Right lobe of liver (tissue), 6 donors: Measurements from ENCODE around the gene CERS5. TPM values are rescaled to one million over a fixed set of nuclear protein-coding genes. Genes with fewer than 3 reads are reported as not detected.

Source experiments
- ATAC-seq, 4 donors: fragments of 200-7000 bp; cut with Tn5 transposase; one replicate each; pipeline ENCODE4 v1.9.1; 2020; ENCODE audit warnings: mild to moderate bottlenecking in 4 of 4, moderate library complexity in 4 of 4
- DNase-seq, 3 donors: peaks; one replicate each; pipeline ENCODE4 v3.0.0-alpha.2; 2020
- H3K27ac ChIP-seq, 3 donors: fragments of 200-600 bp; one replicate each; pipeline ENCODE4 v1.8.0; 2022
- H3K27me3 ChIP-seq, 2 donors: fragments of 200-600 bp; one replicate each; pipeline ENCODE4 v1.8.0; 2022
- H3K36me3 ChIP-seq, 4 donors: fragments of 200-600 bp; sonication (generic) in 1 of 4; one replicate each; pipeline versions ENCODE4 v1.5.1 to v1.8.0; 2017 to 2022; ENCODE audit warnings: control low read depth in 1 of 4
- H3K4me1 ChIP-seq, 4 donors: fragments of 200-600 bp; sonication (generic) in 1 of 4; one replicate each; pipeline versions ENCODE4 v1.5.1 to v1.8.0; 2017 to 2022; ENCODE audit warnings: control low read depth in 1 of 4
- H3K4me3 ChIP-seq, 3 donors: fragments of 200-600 bp; one replicate each; pipeline ENCODE4 v1.8.0; 2022
- H3K9me3 ChIP-seq, 4 donors: fragments of 200-600 bp; sonication (generic) in 1 of 4; one replicate each; pipeline versions ENCODE4 v1.5.1 to v1.8.0; 2017 to 2022; ENCODE audit warnings: control low read depth in 1 of 4
- POLR2A ChIP-seq: fragments of 450-650 bp; IDR thresholded peaks from one replicate; pipeline ENCODE4 v1.6.1; 2017; ENCODE audit warnings: antibody characterized with exemption, mild to moderate bottlenecking
- WGBS: methylation state at CpG from one replicate; pipeline ENCODE4 v1.1.6; 2018; ENCODE audit warnings: low coverage, low lambda C conversion rate; ENCODE audit not compliant: insufficient coverage; ENCODE audit errors: missing lambda C conversion rate; 5-methylcytosine and 5-hydroxymethylcytosine counted together
- intact Hi-C, 2 donors: fragments of 100-400 bp; cut with DNase I; formaldehyde crosslinking; loops; one replicate each; pipeline versions ENCODE4 v1.11.2 to v1.14.1; 2022
- total RNA-seq, 6 experiments: library from RNA; depleted of rRNA in 2 of 6; stranded (reverse); fragments of >200 nt in 2 of 6; fragmentation: NEBNext Ultra II Directional in 3 of 6; extraction: Animal tissue kit (Norgen Biotek cat#: 25700) in 3 of 6; gene quantifications; one replicate each; pipeline versions ENCODE4 v1.1.0 to v1.2.4, GENCODE V29; 2016 to 2023
- TF ChIP-seq, protein P1 (sequence below), 4 donors: fragments of 200-600 bp in 3 of 4; fragments of 450-650 bp in 1 of 4; IDR thresholded peaks; one replicate each; pipeline versions ENCODE4 v1.5.1 to v1.8.0; 2016 to 2022; ENCODE audit warnings: antibody characterized with exemption in 4 of 4, mild to moderate bottlenecking in 2 of 4
- donor health status: DM: no; HTN: yes; CAD: no.
- donor health status: DM: no; HTN: no; CAD: no.
- donor health status: DM: no; HTN: no; CAD: no.
- donor health status: DM: no; HTN: yes; CAD: no.
- donor health status: DM: no; HTN: yes; CAD: no.

Gene CERS5
- total RNA-seq, 6 experiments from 2014 or later = 5.0 to 12.0 (median 8.0) TPM

DNA sequence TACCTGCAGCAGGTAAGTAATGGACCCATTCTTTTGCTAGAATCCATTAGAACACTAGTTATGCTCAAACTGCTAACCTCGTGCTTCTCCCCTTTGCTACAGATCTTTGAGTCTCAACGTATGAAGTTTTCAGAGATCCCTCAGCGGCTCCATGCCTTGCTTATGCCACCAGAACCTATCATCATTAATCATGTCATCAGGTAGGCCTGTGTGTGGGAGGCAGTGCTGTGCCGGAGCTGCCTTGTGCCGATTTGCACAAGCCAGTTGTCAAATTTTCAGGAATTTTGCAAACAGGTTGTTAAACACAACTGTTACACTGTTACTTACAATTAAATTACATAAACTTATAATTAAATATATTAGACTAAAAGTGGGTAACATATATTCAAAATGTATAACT, 76.8 kb downstream of the CERS5 start:
- intact Hi-C loops = no loop called here
- no peak for DNase-seq
- peaks cover 5 to 85% (median 37%) of the 10 kb centered on the region in 4 donors for H3K36me3 ChIP-seq
- H3K27me3 ChIP-seq = no peaks in the 10 kb centered on the region
- no peak overlapping the region for H3K27ac ChIP-seq
- no peaks in the 10 kb centered on the region for H3K9me3 ChIP-seq
- no peak overlapping the region for H3K4me3 ChIP-seq
- no peak for ATAC-seq
- 83% methylated on average over 4 of the region's 5 CpGs for WGBS
- no peak for TF ChIP-seq POLR2A
- TF ChIP-seq, protein P1, sequence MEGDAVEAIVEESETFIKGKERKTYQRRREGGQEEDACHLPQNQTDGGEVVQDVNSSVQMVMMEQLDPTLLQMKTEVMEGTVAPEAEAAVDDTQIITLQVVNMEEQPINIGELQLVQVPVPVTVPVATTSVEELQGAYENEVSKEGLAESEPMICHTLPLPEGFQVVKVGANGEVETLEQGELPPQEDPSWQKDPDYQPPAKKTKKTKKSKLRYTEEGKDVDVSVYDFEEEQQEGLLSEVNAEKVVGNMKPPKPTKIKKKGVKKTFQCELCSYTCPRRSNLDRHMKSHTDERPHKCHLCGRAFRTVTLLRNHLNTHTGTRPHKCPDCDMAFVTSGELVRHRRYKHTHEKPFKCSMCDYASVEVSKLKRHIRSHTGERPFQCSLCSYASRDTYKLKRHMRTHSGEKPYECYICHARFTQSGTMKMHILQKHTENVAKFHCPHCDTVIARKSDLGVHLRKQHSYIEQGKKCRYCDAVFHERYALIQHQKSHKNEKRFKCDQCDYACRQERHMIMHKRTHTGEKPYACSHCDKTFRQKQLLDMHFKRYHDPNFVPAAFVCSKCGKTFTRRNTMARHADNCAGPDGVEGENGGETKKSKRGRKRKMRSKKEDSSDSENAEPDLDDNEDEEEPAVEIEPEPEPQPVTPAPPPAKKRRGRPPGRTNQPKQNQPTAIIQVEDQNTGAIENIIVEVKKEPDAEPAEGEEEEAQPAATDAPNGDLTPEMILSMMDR (IDR thresholded peaks at IDR 0.05) = no peak
- peaks cover 0 to 5% (median 0%) of the 10 kb centered on the region in 4 donors for H3K4me1 ChIP-seq

- ATAC-seq = no peak
- WGBS = 90% methylated on average over 4 of the region's 7 CpGs
- H3K36me3 ChIP-seq = peaks cover 2 to 78% (median 32%) of the 10 kb centered on the region in 4 donors
- DNase-seq = peak in 1 of 3 donors; percentile 18
- intact Hi-C loops = no loop called here
- H3K27me3 ChIP-seq = no peaks in the 10 kb centered on the region
- no peak overlapping the region for H3K4me3 ChIP-seq
- H3K27ac ChIP-seq = no peak overlapping the region
- H3K9me3 ChIP-seq = no peaks in the 10 kb centered on the region
- H3K4me1 ChIP-seq = peaks cover 0 to 5% (median 0%) of the 10 kb centered on the region in 4 donors
- TF ChIP-seq, protein P1 (IDR thresholded peaks at IDR 0.05) = no peak
Observed at GRCh38 chr12:50089730-50090129, 77.4 kb downstream of the CERS5 start.

GRCh38 chr12:50088577-50089335, 78.4 kb downstream of the CERS5 start:
- intact Hi-C loops = no loop called here

GRCh38 chr12:50087995-50088394, 79.2 kb downstream of the CERS5 start:
- DNase-seq = no peak
- Histone ChIP-seq H3K27ac (no peak overlapping the region), H3K9me3 (no peaks in the 10 kb centered on the region), H3K27me3 (no peaks in the 10 kb centered on the region), H3K4me1 (peaks cover 0 to 12% (median 2%) of the 10 kb centered on the region in 4 donors), H3K4me3 (no peak overlapping the region), H3K36me3 (peaks cover 0 to 61% (median 24%) of the 10 kb centered on the region in 4 donors)
- no peak for ATAC-seq
- TF ChIP-seq, protein P1 (IDR thresholded peaks at IDR 0.05) = no peak
- TF ChIP-seq POLR2A = no peak
- 65% methylated on average over 3 of the region's 3 CpGs for whole genome bisulfite sequencing
- intact Hi-C loops = no loop called here

More at GRCh38 chr12:50088577-50089335, 78.4 kb downstream of the CERS5 start:
- no peaks in the 10 kb centered on the region for H3K27me3 ChIP-seq
- ATAC-seq (peak; percentile 55 to 61 (median 58)), DNase-seq (no peak)
- H3K4me1 ChIP-seq = peaks cover 0 to 12% (median 2%) of the 10 kb centered on the region in 4 donors
- no peak overlapping the region for H3K4me3 ChIP-seq
- TF ChIP-seq POLR2A = no peak
- TF ChIP-seq, protein P1 (IDR thresholded peaks at IDR 0.05) = peak; percentile 78 to 86 (median 84)
- peaks cover 0 to 68% (median 25%) of the 10 kb centered on the region in 4 donors for H3K36me3 ChIP-seq
- WGBS = 5% methylated on average over 3 of the region's 3 CpGs
- no peaks in the 10 kb centered on the region for H3K9me3 ChIP-seq
- H3K27ac ChIP-seq = no peak overlapping the region
